B cell (primary cell): ENCODE measurements around the gene CHST14. TPM values are rescaled to one million over a fixed set of nuclear protein-coding genes. Genes with fewer than 3 reads are reported as not detected.

ENCODE experiments used
- ATAC-seq: fragments of 200-7000 bp; cut with Tn5 transposase; one replicate; pipeline ENCODE4 v1.10.0; 2021; ENCODE audit warnings: low read depth, mild to moderate bottlenecking, moderate number of reproducible peaks, moderate library complexity
- CTCF ChIA-PET: fragments of 350-600 bp; sonication (Branson Sonifier 250); formaldehyde crosslinking; loops from one replicate; lab custom pipeline; 2021; ENCODE audit warnings: antibody characterized with exemption, inconsistent platforms; lab: Charles Lee
- POLR2A ChIA-PET: fragments of 350-600 bp; sonication (Branson Sonifier 250); formaldehyde crosslinking; loops from one replicate; lab custom pipeline; 2021; ENCODE audit warnings: antibody characterized with exemption; lab: Charles Lee
- DNase-seq: peaks from one replicate; pipeline ENCODE4 v3.0.0; 2013
- H2AFZ ChIP-seq: 2 replicates; pipeline ENCODE4 v1.6.1; 2012; ENCODE audit warnings: mild to moderate bottlenecking, low read depth, low read length; ENCODE audit not compliant: insufficient read depth, poor library complexity, severe bottlenecking
- H3K27ac ChIP-seq, 2 donors: 1 replicate in 1 of 2; 2 replicates in 1 of 2; pipeline ENCODE4 v1.5.1; 2012 to 2013; ENCODE audit warnings: low read length in 2 of 2, mild to moderate bottlenecking in 2 of 2, moderate library complexity in 1 of 2
- H3K27me3 ChIP-seq, 4 experiments: fragments of 200-600 bp in 1 of 4; sonication (generic) in 1 of 4; replicated peaks in 1 of 4; 1 replicate in 2 of 4; 2 replicates in 2 of 4; pipeline versions ENCODE4 v1.6.1 to v1.7.0; 2013 to 2016; ENCODE audit warnings: low read length in 3 of 4, mild to moderate bottlenecking in 2 of 4, mixed read lengths in 1 of 4, moderate library complexity in 1 of 4; ENCODE audit not compliant: insufficient read depth in 4 of 4, control insufficient read depth in 3 of 4; ENCODE audit errors: control extremely low read depth in 1 of 4
- H3K36me3 ChIP-seq, 2 experiments: replicated peaks in 1 of 2; 1 replicate in 1 of 2; 2 replicates in 1 of 2; pipeline versions ENCODE4 v1.6.1 to v1.7.1; 2013; ENCODE audit warnings: low read length in 1 of 2; ENCODE audit not compliant: insufficient read depth in 2 of 2, control insufficient read depth in 1 of 2; ENCODE audit errors: control extremely low read depth in 1 of 2, extremely low read depth in 1 of 2
- H3K4me1 ChIP-seq, 2 donors: fragments of 200-600 bp in 1 of 2; sonication (generic) in 1 of 2; 1 replicate in 1 of 2; 2 replicates in 1 of 2; pipeline versions ENCODE4 v1.5.1 to v1.6.1; 2013 to 2017; ENCODE audit warnings: low read length in 2 of 2; ENCODE audit not compliant: control insufficient read depth in 2 of 2, insufficient read depth in 2 of 2
- H3K4me2 ChIP-seq: replicated peaks from 2 replicates; pipeline ENCODE3; 2012; ENCODE audit warnings: mild to moderate bottlenecking, low read depth, low read length; ENCODE audit not compliant: poor library complexity, severe bottlenecking
- H3K4me3 ChIP-seq, 5 experiments: fragments of 200-600 bp in 1 of 5; sonication (generic) in 1 of 5; 1 replicate in 3 of 5; 2 replicates in 2 of 5; pipeline versions ENCODE4 v1.5.1 to v1.7.0; 2011 to 2016; ENCODE audit warnings: low read length in 4 of 5, mild to moderate bottlenecking in 4 of 5, low read depth in 2 of 5, control low read depth in 1 of 5, moderate library complexity in 1 of 5; ENCODE audit not compliant: insufficient read depth in 1 of 5; ENCODE audit errors: control extremely low read depth in 1 of 5, extremely low read depth in 1 of 5
- H3K79me2 ChIP-seq: fragments of 200-600 bp; sonication (generic); one replicate; pipeline ENCODE4 v1.6.0; 2016; ENCODE audit warnings: low read length; ENCODE audit not compliant: control insufficient read depth, insufficient read depth
- H3K9ac ChIP-seq: fragments of 200-600 bp; sonication (generic); 2 replicates; pipeline ENCODE4 v1.6.1; 2017; ENCODE audit warnings: mild to moderate bottlenecking, low read length, moderate library complexity
- H3K9me3 ChIP-seq, 3 donors: one replicate each; pipeline versions ENCODE4 v1.6.1 to v1.7.1; 2013; ENCODE audit warnings: low read length in 2 of 3; ENCODE audit not compliant: control insufficient read depth in 2 of 3, insufficient read depth in 1 of 3; ENCODE audit errors: control extremely low read depth in 1 of 3
- H4K20me1 ChIP-seq: 2 replicates; pipeline ENCODE4 v1.6.0; 2012; ENCODE audit warnings: mild to moderate bottlenecking, low read length; ENCODE audit not compliant: insufficient read depth, control insufficient read depth, poor library complexity, severe bottlenecking
- H3K27ac Mint-ChIP-seq: one replicate; pipeline ENCODE4 v1.8.0; 2021; ENCODE audit warnings: mixed read lengths
- H3K27me3 Mint-ChIP-seq: one replicate; pipeline ENCODE4 v1.8.0; 2021; ENCODE audit warnings: mixed read lengths
- H3K4me1 Mint-ChIP-seq: one replicate; pipeline ENCODE4 v1.8.0; 2021; ENCODE audit warnings: mixed read lengths
- H3K4me3 Mint-ChIP-seq: one replicate; pipeline ENCODE4 v1.8.0; 2021; ENCODE audit warnings: mixed read lengths
- H3K9me3 Mint-ChIP-seq: one replicate; pipeline ENCODE4 v1.8.0; 2022; ENCODE audit warnings: mixed read lengths; ENCODE audit not compliant: insufficient read depth
- EZH2 ChIP-seq: IDR thresholded peaks from 2 replicates; pipeline ENCODE4 v1.6.1; 2012; ENCODE audit warnings: borderline replicate concordance, low read depth, mild to moderate bottlenecking, moderate library complexity, low read length; ENCODE audit not compliant: insufficient read depth, poor library complexity, severe bottlenecking
- WGBS: methylation state at CpG from one replicate; pipeline ENCODE4 v1.1.5; 2013; ENCODE audit warnings: missing lambda C conversion rate; ENCODE audit not compliant: insufficient coverage; 5-methylcytosine and 5-hydroxymethylcytosine counted together
- intact Hi-C: fragments of 100-400 bp; cut with micrococcal nuclease; formaldehyde crosslinking; loops from one replicate; pipeline ENCODE4 v1.10.0; 2022
- polyA plus RNA-seq: library from polyadenylated mRNA; depleted of rRNA; stranded (reverse); fragments of >200 nt; gene quantifications from 2 replicates; pipeline ENCODE4 v1.2.3, GENCODE V29; 2012
- total RNA-seq, 2 donors: library from RNA; stranded (reverse); fragments of 120-200 nt in 1 of 2; gene quantifications; 1 replicate in 1 of 2; 2 replicates in 1 of 2; pipeline versions ENCODE4 v1.2.3 to v1.2.4, GENCODE V29; 2013 to 2022
- TF ChIP-seq, protein P1 (sequence below): fragments of 200-600 bp; IDR thresholded peaks from one replicate; pipeline ENCODE4 v1.8.0; 2022; ENCODE audit warnings: antibody characterized with exemption, mild to moderate bottlenecking

CHST14 gene
- total and polyA plus RNA-seq, 2 donors (not counting 1 experiment from before 2014, with no cell fraction given): 5.7 to 16.7 TPM

DNA sequence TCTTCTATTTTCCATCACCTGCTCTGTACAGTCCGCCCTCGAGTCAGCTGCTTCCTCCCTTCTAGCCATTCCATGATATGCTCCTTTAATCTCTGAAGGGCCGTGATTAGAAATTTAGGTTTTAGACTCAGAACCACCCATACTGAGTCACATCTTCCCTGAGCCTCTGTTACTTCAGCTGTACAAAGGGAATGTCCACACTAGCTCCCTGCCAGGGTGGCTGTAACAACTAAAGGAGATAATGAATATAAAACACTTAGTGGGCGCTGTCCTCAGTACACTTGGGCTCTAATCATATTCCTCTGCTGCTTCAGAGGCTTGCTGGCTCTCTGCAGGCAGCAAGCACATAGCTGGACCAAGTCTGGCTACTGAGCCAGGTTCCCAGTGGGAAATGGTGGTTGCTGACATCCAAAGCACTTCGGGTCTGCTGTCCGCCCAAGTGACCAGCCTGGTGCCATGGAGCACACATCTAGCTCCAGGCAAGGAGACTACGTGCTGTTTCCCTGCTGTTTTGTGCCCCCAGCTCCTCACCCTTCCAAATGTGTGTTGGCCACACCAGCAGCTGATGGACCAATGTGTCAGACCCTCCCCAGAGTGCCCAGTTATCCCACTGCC, 901 bp upstream of the CHST14 start:
- ChIA-PET POLR2A (interaction anchor here (0.6 kb wide), 1 partner anchor 232 kb away, joined by 3 read pairs; no protein-coding TSS in a partner anchor), CTCF (interaction anchor here (1.5 kb wide), 1 partner anchor 17 kb away, joined by 5 read pairs; no protein-coding TSS in a partner anchor)
- 92% methylated on average over 7 of the region's 7 CpGs for WGBS
- Histone ChIP-seq H3K36me3 (peaks cover 0 to 23% of the 10 kb centered on the region in 2 experiments), H3K4me2 (peak overlapping the region; percentile 99), H3K79me2 (peaks cover 3% of the 10 kb centered on the region), H3K27ac (peak overlapping the region; percentile 72 to 73), H3K27me3 (no peaks in the 10 kb centered on the region), H3K4me1 (peaks cover 6 to 18% of the 10 kb centered on the region in 2 donors), H4K20me1 (no peaks in the 10 kb centered on the region), H3K9me3 (no peaks in the 10 kb centered on the region), H3K4me3 (no peak overlapping the region), H2AFZ (peak overlapping the region; percentile 90), H3K9ac (peak overlapping the region; percentile 64)
- H3K9me3 Mint-ChIP-seq: no peaks in the 10 kb centered on the region
- peak overlapping the region; percentile 73 for H3K4me3 Mint-ChIP-seq
- H3K4me1 Mint-ChIP-seq: peaks cover 15% of the 10 kb centered on the region
- no peak for TF ChIP-seq EZH2
- TF ChIP-seq, protein P1, sequence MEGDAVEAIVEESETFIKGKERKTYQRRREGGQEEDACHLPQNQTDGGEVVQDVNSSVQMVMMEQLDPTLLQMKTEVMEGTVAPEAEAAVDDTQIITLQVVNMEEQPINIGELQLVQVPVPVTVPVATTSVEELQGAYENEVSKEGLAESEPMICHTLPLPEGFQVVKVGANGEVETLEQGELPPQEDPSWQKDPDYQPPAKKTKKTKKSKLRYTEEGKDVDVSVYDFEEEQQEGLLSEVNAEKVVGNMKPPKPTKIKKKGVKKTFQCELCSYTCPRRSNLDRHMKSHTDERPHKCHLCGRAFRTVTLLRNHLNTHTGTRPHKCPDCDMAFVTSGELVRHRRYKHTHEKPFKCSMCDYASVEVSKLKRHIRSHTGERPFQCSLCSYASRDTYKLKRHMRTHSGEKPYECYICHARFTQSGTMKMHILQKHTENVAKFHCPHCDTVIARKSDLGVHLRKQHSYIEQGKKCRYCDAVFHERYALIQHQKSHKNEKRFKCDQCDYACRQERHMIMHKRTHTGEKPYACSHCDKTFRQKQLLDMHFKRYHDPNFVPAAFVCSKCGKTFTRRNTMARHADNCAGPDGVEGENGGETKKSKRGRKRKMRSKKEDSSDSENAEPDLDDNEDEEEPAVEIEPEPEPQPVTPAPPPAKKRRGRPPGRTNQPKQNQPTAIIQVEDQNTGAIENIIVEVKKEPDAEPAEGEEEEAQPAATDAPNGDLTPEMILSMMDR: no peak
- intact Hi-C loops: loop anchor here (2.0 kb wide), 2 partner anchors 41 to 65 kb away; partner anchors contain the start of gene IVD
- no peaks in the 10 kb centered on the region for H3K27me3 Mint-ChIP-seq
- DNase-seq: no peak
- no peak for ATAC-seq
- peak overlapping the region; percentile 81 for H3K27ac Mint-ChIP-seq
